HepG2 (cell line): ENCODE results near the gene TMEM151A. TPM values are rescaled to one million over a fixed set of nuclear protein-coding genes. Genes with fewer than 3 reads are reported as not detected.

ENCODE experiments used
- BRCA1 ChIP-seq: sonication (generic); formaldehyde crosslinking; IDR thresholded peaks from 2 replicates; pipeline ENCODE4 v1.4.0; 2020; ENCODE audit warnings: missing genetic modification reagents
- CBX5 ChIP-seq: sonication (generic); formaldehyde crosslinking; IDR thresholded peaks from 2 replicates; pipeline ENCODE4 v1.4.0; 2020; ENCODE audit warnings: missing genetic modification reagents, borderline replicate concordance
- HCFC1 ChIP-seq: fragments of 150-350 bp; IDR thresholded peaks from 2 replicates; pipeline ENCODE4 v1.6.1; 2014; ENCODE audit warnings: low read depth, low read length
- KDM3A ChIP-seq: IDR thresholded peaks from 2 replicates; pipeline ENCODE4 v1.6.1; 2018; ENCODE audit warnings: low read depth, missing compliant biosample characterization
- LCORL ChIP-seq, 2 experiments: fragments of 450-650 bp in 1 of 2; sonication (generic) in 1 of 2; formaldehyde crosslinking in 1 of 2; IDR thresholded peaks; 2 replicates each; pipeline versions ENCODE4 v1.5.0 to v1.6.1; 2017 to 2020; ENCODE audit warnings: antibody characterized with exemption in 1 of 2, missing genetic modification reagents in 1 of 2
- NFE2L1 ChIP-seq: sonication (generic); formaldehyde crosslinking; IDR thresholded peaks from 2 replicates; pipeline ENCODE4 v1.4.0; 2020; ENCODE audit warnings: missing genetic modification reagents, mild to moderate bottlenecking, borderline replicate concordance
- PITX1 ChIP-seq: sonication (generic); formaldehyde crosslinking; IDR thresholded peaks from 2 replicates; pipeline ENCODE4 v1.5.1; 2020; ENCODE audit warnings: mild to moderate bottlenecking, missing genetic modification reagents
- TP53 ChIP-seq: sonication (generic); formaldehyde crosslinking; conservative IDR thresholded peaks from 2 replicates; pipeline ENCODE4 v1.4.0; 2020; ENCODE audit warnings: missing genetic modification reagents
- UBTF ChIP-seq: sonication (generic); formaldehyde crosslinking; IDR thresholded peaks from 2 replicates; pipeline ENCODE4 v1.4.0; 2020; ENCODE audit warnings: mild to moderate bottlenecking, missing genetic modification reagents
- ZBTB21 ChIP-seq: sonication (generic); formaldehyde crosslinking; IDR thresholded peaks from 2 replicates; pipeline ENCODE4 v1.4.0; 2020; ENCODE audit warnings: missing genetic modification reagents
- ZMYM4 ChIP-seq: sonication (generic); formaldehyde crosslinking; IDR thresholded peaks from 2 replicates; pipeline ENCODE4 v1.8.1; 2023; ENCODE audit warnings: mild to moderate bottlenecking, missing genetic modification reagents
- ZNF343 ChIP-seq: sonication (generic); formaldehyde crosslinking; IDR thresholded peaks from 2 replicates; pipeline ENCODE4 v1.4.0; 2020; ENCODE audit warnings: mild to moderate bottlenecking, missing genetic modification reagents
- ZNF572 ChIP-seq: sonication (generic); formaldehyde crosslinking; IDR thresholded peaks from 2 replicates; pipeline ENCODE4 v1.5.1; 2020; ENCODE audit warnings: mild to moderate bottlenecking, missing genetic modification reagents
- ZNF710 ChIP-seq: sonication (generic); formaldehyde crosslinking; IDR thresholded peaks from 2 replicates; pipeline ENCODE4 v1.5.0; 2020; ENCODE audit warnings: mild to moderate bottlenecking, missing genetic modification reagents, borderline replicate concordance
- ZNF768 ChIP-seq: sonication (generic); formaldehyde crosslinking; IDR thresholded peaks from 2 replicates; pipeline ENCODE4 v1.4.0; 2020; ENCODE audit warnings: missing genetic modification reagents
- polyA plus RNA-seq, 8 experiments: library from polyadenylated mRNA; depleted of rRNA in 3 of 8; stranded (reverse) in 7 of 8; unstranded in 1 of 8; fragments of >200 nt; fragmentation: Illumina TruSeq in 4 of 8; extraction: Trizol in 4 of 8; gene quantifications; 2 replicates each; pipeline versions ENCODE4 v1.2.1 to v1.2.3, GENCODE V29; 2011 to 2016; ENCODE audit warnings: low read depth in 4 of 8, missing spikeins in 1 of 8, mixed read lengths in 1 of 8; ENCODE audit not compliant: insufficient read depth in 1 of 8
- total RNA-seq, 5 experiments: library from RNA; depleted of rRNA; stranded (reverse); fragments of >200 nt; fragmentation: Illumina TruSeq; extraction: Trizol; gene quantifications; 2 replicates each; pipeline ENCODE4 v1.2.3, GENCODE V29; 2016; ENCODE audit warnings: low read depth in 1 of 5
- TF ChIP-seq, protein P1 (sequence below): sonication (generic); formaldehyde crosslinking; conservative IDR thresholded peaks from 2 replicates; pipeline ENCODE4 v1.8.0; 2022; ENCODE audit warnings: low read depth, missing genetic modification reagents
- TF ChIP-seq, protein P2 (sequence below): sonication (generic); formaldehyde crosslinking; conservative IDR thresholded peaks from 2 replicates; pipeline ENCODE4 v1.4.0; 2020; ENCODE audit warnings: missing genetic modification reagents
- TF ChIP-seq, protein P3 (sequence below): sonication (generic); formaldehyde crosslinking; IDR thresholded peaks from 2 replicates; pipeline ENCODE4 v1.5.1; 2020; ENCODE audit warnings: missing genetic modification reagents, mild to moderate bottlenecking, borderline replicate concordance

TMEM151A gene
- total and polyA plus RNA-seq, 2 of the 13 experiments (the other 11 are each of a cell fraction or from before 2014, with no cell fraction given), result 0.18 to 0.33 TPM

DNA sequence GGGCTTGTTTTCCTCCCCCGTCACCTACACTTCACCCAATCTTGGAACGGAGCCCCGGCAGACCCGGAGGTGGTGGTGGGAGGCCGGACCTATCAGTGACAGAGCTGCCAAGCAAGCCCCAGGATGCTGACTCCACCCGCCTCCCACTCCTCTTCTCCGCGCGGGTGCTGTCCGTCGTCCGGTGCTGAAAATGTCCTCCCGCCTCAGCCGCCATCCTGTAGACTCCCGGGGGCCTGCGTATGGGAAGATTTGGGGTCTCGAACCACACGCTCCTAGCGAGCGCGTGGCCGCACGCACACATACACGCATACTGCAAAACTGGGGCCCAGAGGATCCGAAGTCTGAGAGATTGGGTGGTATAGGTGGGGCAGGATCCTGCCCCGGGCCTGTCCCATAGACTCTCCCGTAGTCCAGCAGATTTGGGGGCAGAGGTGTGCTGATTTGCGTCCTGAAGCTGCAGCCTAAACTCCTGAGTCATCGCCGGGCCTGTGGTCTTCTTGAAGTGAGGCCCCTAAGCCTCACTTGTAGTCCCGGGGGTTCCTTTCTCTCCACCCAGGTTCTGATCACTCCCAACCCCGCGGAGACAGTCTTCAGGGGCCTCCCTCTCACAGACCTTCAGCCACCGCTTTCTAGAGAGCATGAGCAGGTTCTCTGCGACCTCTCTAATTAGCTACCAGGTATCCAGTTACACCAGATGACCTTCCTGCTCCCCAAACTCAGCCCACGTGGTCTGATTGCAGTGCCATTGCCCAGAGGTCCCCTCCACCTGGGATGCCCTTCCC, 2.0 kb upstream of the TMEM151A start (continued):
- TF ChIP-seq KDM3A (0 out of 2 replicates have a peak, but pooled peaks have one; percentile 39), NFE2L1 (CRISPR knock-in tag) (no peak), HCFC1 (no peak), ZNF710 (no peak; the same call in 1 of the 2 replicates), UBTF (peak; percentile 63; the same call in 1 of the 2 replicates), PITX1 (peak; percentile 69; the same call in 1 of the 2 replicates), ZMYM4 (CRISPR knock-in tag) (no peak), ZBTB21 (CRISPR knock-in tag) (no peak), TP53 (CRISPR knock-in tag) (peak; percentile 5; the same call in 1 of the 2 replicates), ZNF343 (no peak; the same call in 1 of the 2 replicates), ZNF768 (CRISPR knock-in tag) (peak; percentile 60; the same call in 1 of the 2 replicates), CBX5 (0 out of 2 replicates have a peak, but pooled peaks have one; percentile 28), LCORL (IDR thresholded peaks at IDR 0.05) (no peak), LCORL (CRISPR knock-in tag; IDR thresholded peaks at IDR 0.05) (peak; percentile 15), ZNF572 (peak; percentile 62; the same call in 1 of the 2 replicates), BRCA1 (CRISPR knock-in tag) (peak; percentile 78; the same call in 1 of the 2 replicates)
- TF ChIP-seq, protein P1, sequence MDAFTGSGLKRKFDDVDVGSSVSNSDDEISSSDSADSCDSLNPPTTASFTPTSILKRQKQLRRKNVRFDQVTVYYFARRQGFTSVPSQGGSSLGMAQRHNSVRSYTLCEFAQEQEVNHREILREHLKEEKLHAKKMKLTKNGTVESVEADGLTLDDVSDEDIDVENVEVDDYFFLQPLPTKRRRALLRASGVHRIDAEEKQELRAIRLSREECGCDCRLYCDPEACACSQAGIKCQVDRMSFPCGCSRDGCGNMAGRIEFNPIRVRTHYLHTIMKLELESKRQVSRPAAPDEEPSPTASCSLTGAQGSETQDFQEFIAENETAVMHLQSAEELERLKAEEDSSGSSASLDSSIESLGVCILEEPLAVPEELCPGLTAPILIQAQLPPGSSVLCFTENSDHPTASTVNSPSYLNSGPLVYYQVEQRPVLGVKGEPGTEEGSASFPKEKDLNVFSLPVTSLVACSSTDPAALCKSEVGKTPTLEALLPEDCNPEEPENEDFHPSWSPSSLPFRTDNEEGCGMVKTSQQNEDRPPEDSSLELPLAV (CRISPR knock-in tag), result peak; percentile 85; the same call in 1 of the 2 replicates
- TF ChIP-seq, protein P2, sequence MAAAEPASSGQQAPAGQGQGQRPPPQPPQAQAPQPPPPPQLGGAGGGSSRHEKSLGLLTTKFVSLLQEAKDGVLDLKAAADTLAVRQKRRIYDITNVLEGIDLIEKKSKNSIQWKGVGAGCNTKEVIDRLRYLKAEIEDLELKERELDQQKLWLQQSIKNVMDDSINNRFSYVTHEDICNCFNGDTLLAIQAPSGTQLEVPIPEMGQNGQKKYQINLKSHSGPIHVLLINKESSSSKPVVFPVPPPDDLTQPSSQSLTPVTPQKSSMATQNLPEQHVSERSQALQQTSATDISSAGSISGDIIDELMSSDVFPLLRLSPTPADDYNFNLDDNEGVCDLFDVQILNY (CRISPR knock-in tag), result no peak
- TF ChIP-seq, protein P3, sequence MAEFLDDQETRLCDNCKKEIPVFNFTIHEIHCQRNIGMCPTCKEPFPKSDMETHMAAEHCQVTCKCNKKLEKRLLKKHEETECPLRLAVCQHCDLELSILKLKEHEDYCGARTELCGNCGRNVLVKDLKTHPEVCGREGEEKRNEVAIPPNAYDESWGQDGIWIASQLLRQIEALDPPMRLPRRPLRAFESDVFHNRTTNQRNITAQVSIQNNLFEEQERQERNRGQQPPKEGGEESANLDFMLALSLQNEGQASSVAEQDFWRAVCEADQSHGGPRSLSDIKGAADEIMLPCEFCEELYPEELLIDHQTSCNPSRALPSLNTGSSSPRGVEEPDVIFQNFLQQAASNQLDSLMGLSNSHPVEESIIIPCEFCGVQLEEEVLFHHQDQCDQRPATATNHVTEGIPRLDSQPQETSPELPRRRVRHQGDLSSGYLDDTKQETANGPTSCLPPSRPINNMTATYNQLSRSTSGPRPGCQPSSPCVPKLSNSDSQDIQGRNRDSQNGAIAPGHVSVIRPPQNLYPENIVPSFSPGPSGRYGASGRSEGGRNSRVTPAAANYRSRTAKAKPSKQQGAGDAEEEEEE, result peak; percentile 77; the same call in 1 of the 2 replicates
